Activated naive CD8-positive, alpha-beta T cell treated with anti-CD3 and anti-CD28 coated beads, Interleukin-2, amount 50 U/mL, for 24 hours (primary cell): Measurements from ENCODE around the gene GATB.

Experiments used
- ATAC-seq: fragments of 150-1000 bp; cut with Tn5 transposase; one replicate; pipeline ENCODE4 v1.10.0; 2021
- DNase-seq: peaks from one replicate; pipeline ENCODE4 v3.0.0; 2021
- H3K27ac Mint-ChIP-seq: one replicate; pipeline ENCODE4 v1.8.0; 2021; ENCODE audit warnings: mild to moderate bottlenecking, mixed read lengths
- H3K27me3 Mint-ChIP-seq: one replicate; pipeline ENCODE4 v1.8.0; 2021; ENCODE audit warnings: mixed read lengths
- H3K36me3 Mint-ChIP-seq: one replicate; pipeline ENCODE4 v1.8.0; 2021; ENCODE audit warnings: low read depth, mixed read lengths
- H3K4me1 Mint-ChIP-seq: one replicate; pipeline ENCODE4 v1.8.0; 2021; ENCODE audit warnings: mixed read lengths
- H3K4me3 Mint-ChIP-seq: one replicate; pipeline ENCODE4 v1.8.0; 2021; ENCODE audit warnings: mild to moderate bottlenecking, moderate library complexity, mixed read lengths
- H3K9me3 Mint-ChIP-seq: one replicate; pipeline ENCODE4 v1.8.0; 2021; ENCODE audit warnings: mixed read lengths

GATB gene

DNA sequence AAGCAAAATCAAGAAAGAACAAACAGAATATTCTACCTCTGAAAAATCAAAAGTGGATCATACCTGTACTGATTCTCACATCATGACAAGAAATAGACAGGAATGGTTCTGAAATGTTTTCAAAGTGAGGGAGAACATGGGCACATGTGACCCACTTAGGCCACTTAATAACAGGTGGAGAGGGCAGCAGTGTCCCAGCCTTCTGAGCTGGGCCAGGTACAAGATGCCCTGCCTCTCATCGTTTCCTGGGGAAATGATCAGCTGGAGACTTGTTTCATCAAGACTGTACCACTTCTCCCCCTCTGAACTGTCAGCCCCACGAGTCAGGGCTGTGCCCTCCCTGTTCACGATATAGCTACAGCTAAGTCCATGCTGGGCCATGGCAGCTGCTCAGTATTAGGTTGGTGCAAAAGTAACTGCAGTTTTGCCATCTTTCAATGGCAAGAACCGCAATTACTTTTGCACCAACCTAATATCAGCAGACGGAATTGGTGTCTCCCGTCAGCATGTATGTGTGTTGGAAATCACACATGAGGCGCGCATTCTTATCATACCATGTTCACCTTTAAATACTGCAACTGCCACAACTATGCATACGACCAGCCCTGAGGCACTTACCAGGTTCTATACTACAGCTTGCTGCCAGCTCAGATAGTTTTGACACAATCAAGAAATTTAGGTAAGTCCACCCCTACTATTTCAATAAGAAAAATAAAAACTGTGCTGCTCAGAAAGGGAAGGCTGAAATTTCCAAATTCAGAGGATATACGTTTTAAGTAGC is 71.4 kb downstream of the GATB start:
- Mint-ChIP-seq H3K4me3 (no peak overlapping the region), H3K4me1 (no peaks in the 10 kb centered on the region), H3K27me3 (no peaks in the 10 kb centered on the region), H3K36me3 (peaks cover 6% of the 10 kb centered on the region), H3K9me3 (no peaks in the 10 kb centered on the region), H3K27ac (no peak overlapping the region)
- DNase-seq (no peak), ATAC-seq (no peak)

- no peaks in the 10 kb centered on the region for H3K27me3 Mint-ChIP-seq
- DNase-seq, result no peak
- H3K36me3 Mint-ChIP-seq, result peaks cover 9% of the 10 kb centered on the region
- H3K4me3 Mint-ChIP-seq, result no peak overlapping the region
- no peak for ATAC-seq
- H3K4me1 Mint-ChIP-seq, result no peaks in the 10 kb centered on the region
- no peaks in the 10 kb centered on the region for H3K9me3 Mint-ChIP-seq
- H3K27ac Mint-ChIP-seq, result no peak overlapping the region
Observed at GRCh38 chr4:151688785-151689043, 72.1 kb downstream of the GATB start.

DNA sequence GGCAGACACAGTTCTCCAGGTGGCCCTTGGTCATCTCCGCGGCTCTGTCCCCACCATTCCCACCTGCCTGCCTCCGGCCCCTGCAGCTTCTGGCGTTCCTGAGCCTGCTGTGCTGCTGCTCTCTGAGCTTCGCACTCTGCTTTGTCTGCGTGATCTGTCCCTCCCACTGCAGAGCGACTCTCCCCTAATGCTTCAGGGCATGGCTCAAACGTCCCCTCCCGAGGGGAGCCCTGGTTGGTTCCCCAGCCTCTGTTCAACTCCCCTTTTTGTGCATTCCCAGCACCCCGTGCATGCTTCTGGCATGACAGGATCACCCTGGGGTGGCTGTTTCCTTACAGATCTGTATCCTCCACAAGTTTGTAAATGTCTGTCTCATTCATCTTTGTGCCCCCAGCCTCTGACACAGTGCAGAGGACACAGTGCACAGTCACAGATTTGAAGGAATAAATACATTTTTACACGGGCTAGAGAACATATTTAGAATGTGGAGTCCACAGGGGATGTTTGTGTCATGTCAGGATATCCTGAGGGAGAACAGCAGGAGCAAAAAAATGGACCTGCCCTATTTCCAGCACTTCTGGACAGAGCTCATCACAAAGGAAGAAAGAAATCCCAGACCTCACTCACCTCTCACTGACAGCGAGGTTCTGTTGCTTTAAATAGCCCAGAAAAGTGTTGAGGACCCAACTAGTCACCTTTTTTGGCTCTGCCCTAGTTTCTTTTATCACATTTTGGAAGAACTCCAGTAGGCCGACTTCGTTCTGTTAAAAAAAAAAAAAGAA is 72.6 kb downstream of the GATB start:
- Mint-ChIP-seq H3K4me1 (no peaks in the 10 kb centered on the region), H3K4me3 (no peak overlapping the region), H3K9me3 (no peaks in the 10 kb centered on the region), H3K27ac (no peak overlapping the region), H3K27me3 (no peaks in the 10 kb centered on the region), H3K36me3 (peaks cover 9% of the 10 kb centered on the region)
- ATAC-seq (no peak), DNase-seq (no peak)

DNA sequence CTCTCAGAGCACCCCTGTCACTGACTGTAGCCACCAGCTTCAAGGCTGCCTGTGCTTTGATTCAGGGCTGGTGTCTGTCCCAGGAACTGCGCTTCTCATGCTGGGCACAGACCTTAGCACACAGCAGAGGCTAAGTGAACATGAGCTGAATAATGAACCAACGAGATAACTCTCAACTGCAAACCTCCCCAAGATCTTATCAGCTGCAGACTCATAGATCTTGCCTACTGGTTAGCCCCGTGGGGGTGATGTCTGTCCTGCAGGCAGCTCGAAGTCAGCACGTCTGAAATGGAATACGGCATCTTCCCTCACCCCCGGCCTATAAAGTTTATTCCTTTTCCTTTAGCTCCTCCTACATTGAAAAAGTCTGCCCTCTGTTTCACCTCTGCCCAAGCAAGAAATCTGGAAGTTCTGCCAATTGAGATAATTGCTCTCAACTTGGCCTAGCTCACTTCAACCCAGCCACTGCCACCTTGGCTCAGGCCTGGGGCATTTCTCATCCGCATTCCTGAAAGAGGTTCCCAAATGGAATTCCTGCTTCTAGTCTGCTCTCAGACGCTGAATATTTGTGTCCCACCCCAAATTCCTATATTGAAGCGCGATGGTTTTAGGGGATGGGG is 73.7 kb downstream of the GATB start:
- no peak overlapping the region for H3K27ac Mint-ChIP-seq
- peaks cover 9% of the 10 kb centered on the region for H3K36me3 Mint-ChIP-seq
- no peaks in the 10 kb centered on the region for H3K9me3 Mint-ChIP-seq
- H3K4me3 Mint-ChIP-seq, result no peak overlapping the region
- no peaks in the 10 kb centered on the region for H3K4me1 Mint-ChIP-seq
- no peak for ATAC-seq
- DNase-seq, result no peak
- H3K27me3 Mint-ChIP-seq, result no peaks in the 10 kb centered on the region

GRCh38 chr4:151685303-151685702 is 75.5 kb downstream of the GATB start:
- Mint-ChIP-seq H3K36me3 (peaks cover 9% of the 10 kb centered on the region), H3K4me3 (no peak overlapping the region), H3K27ac (peak overlapping the region; percentile 14), H3K4me1 (no peaks in the 10 kb centered on the region), H3K27me3 (no peaks in the 10 kb centered on the region), H3K9me3 (no peaks in the 10 kb centered on the region)
- ATAC-seq, result no peak
- DNase-seq, result no peak

DNA sequence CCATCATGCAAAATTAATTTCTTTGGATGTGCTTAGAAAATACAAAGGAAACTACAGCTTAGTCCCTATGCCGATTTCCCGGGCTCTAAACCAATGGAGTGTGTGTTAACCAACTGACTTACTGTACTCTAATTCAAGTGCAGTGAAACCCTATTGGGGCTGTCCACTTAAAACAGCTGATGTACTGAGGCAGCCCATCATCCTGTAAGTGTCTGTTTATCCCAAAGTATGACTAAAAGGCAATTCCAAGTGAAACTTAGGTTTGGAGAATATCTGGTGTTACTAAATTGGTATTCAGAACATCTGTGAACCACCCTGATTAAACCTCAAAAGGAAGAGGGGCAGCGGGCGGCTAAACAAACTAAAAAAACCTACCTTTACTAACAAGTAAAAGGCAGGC is 79.7 kb downstream of the GATB start:
- Mint-ChIP-seq H3K9me3 (no peaks in the 10 kb centered on the region), H3K27ac (no peak overlapping the region), H3K4me1 (no peaks in the 10 kb centered on the region), H3K4me3 (no peak overlapping the region), H3K27me3 (no peaks in the 10 kb centered on the region), H3K36me3 (peaks cover 6% of the 10 kb centered on the region)
- DNase-seq (no peak), ATAC-seq (no peak)

DNA sequence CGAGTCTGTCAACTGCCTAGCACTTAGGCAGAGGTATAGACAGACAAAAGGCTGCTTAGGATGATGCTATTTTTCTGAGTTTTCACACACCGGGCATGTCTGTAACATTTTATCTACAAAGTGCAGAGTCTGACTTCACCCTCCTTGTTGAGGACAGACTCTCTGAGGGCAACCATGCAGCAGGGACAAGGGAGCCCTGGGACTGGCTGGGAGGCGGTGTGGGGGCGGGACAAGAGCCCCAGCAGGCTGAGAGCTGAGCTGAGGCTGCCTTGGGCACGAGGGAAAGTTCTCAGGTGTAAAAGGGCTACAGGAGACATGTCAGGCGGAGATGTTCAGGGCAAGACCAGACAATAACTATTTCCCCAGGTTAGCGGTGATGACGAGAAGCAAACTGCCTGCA is 81.6 kb downstream of the GATB start:
- Mint-ChIP-seq H3K27ac (no peak overlapping the region), H3K4me3 (no peak overlapping the region), H3K9me3 (no peaks in the 10 kb centered on the region), H3K4me1 (no peaks in the 10 kb centered on the region), H3K27me3 (no peaks in the 10 kb centered on the region), H3K36me3 (peaks cover 6% of the 10 kb centered on the region)
- ATAC-seq (no peak), DNase-seq (no peak)

- Mint-ChIP-seq H3K9me3 (no peaks in the 10 kb centered on the region), H3K36me3 (peaks cover 4% of the 10 kb centered on the region), H3K27me3 (no peaks in the 10 kb centered on the region), H3K4me3 (no peak overlapping the region), H3K4me1 (no peaks in the 10 kb centered on the region), H3K27ac (no peak overlapping the region)
- ATAC-seq (no peak), DNase-seq (no peak)
Observed at GRCh38 chr4:151678048-151678872, 82.5 kb downstream of the GATB start.

DNA sequence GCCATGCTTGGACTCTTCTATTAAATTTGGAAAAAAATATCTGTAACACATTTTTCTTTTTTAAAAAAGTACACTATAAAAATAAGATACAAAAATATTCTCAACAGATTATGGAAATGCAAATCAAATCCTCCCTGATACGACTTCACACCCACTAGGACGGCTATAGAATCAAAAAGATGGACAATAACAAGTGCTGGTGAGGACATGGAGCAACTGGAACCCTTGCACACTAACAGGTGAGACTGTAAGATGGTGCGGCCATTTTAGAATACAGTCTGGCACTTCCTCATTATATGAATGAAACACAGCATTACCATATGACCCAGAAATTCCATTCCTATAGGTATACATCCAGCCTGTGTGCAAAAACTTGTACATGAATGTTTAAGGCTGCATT is 83.6 kb downstream of the GATB start:
- Mint-ChIP-seq H3K9me3 (no peaks in the 10 kb centered on the region), H3K4me1 (no peaks in the 10 kb centered on the region), H3K4me3 (no peak overlapping the region), H3K36me3 (peaks cover 4% of the 10 kb centered on the region), H3K27me3 (no peaks in the 10 kb centered on the region), H3K27ac (no peak overlapping the region)
- ATAC-seq (no peak), DNase-seq (no peak)

GRCh38 chr4:151676301-151676700 is 84.5 kb downstream of the GATB start:
- no peaks in the 10 kb centered on the region for H3K9me3 Mint-ChIP-seq
- no peak overlapping the region for H3K27ac Mint-ChIP-seq
- no peak for ATAC-seq
- no peaks in the 10 kb centered on the region for H3K27me3 Mint-ChIP-seq
- H3K36me3 Mint-ChIP-seq, result peaks cover 4% of the 10 kb centered on the region
- H3K4me1 Mint-ChIP-seq, result no peaks in the 10 kb centered on the region
- DNase-seq, result no peak
- no peak overlapping the region for H3K4me3 Mint-ChIP-seq

- ATAC-seq (no peak), DNase-seq (no peak)
- H3K27ac Mint-ChIP-seq, result no peak overlapping the region
- H3K27me3 Mint-ChIP-seq, result no peaks in the 10 kb centered on the region
- H3K4me1 Mint-ChIP-seq, result no peaks in the 10 kb centered on the region
- H3K36me3 Mint-ChIP-seq, result peaks cover 4% of the 10 kb centered on the region
- H3K4me3 Mint-ChIP-seq, result no peak overlapping the region
- H3K9me3 Mint-ChIP-seq, result no peaks in the 10 kb centered on the region
Observed at GRCh38 chr4:151675411-151675971, 85.3 kb downstream of the GATB start.

DNA sequence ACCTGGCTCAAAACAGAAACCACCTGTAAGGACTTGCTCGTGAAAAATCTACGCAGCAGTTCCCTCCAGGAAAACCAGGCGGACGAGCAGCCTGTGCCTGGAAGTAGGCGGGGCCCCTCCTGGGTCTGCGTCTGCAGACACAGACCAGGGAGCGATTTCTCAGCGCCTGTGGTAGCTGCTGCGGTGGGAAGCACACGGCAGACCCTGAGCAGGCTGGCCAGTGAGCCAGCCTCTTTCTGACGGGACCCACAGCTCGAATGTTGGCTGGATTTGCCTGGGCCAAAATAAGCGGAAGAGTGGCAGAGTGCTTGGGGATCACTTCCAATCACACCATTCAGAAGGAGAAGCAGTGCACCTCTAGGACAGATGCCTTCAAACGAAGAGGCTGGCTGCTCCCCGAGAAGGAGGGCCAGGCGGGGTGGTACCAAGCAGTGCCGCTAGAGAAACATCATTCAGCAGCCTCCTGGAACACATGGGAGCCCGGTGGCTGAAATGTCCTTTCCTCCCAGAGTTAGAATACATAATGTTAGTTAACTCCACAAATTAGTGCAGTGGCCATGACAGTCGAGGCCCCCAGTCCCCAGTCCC is 85.9 kb downstream of the GATB start:
- Mint-ChIP-seq H3K4me1 (no peaks in the 10 kb centered on the region), H3K36me3 (peaks cover 4% of the 10 kb centered on the region), H3K27ac (no peak overlapping the region), H3K9me3 (no peaks in the 10 kb centered on the region), H3K4me3 (no peak overlapping the region), H3K27me3 (no peaks in the 10 kb centered on the region)
- ATAC-seq (no peak), DNase-seq (no peak)

DNA sequence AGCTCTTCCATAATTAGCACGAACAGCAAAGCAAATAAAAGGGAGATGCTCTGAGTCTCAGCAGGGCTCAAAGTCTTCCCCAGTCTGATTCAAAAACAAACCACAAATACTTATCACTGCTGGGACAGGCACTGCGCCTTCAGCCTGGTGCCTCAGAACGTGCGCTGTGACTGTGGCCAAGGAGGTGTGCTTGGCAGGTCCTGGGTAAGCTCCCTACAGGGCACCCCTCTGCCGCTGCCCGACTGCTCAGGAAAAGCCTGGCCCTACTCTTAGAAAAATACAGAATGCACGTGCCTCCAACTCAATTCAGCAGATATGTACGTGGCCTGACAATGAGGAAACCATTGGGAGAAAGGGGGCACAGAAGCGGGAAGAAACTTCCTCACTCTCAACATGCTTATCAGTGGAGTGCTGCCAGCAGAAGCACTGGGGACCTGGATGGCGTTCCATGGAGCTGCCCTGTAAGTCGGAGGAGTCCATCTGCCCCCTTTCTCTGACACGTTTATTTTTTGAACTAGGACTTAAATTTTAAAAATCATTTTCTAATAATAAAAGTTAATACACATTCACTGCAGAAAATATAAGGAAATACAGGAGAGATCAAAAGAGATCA is 86.8 kb downstream of the GATB start:
- H3K27me3 Mint-ChIP-seq, result no peaks in the 10 kb centered on the region
- ATAC-seq (no peak), DNase-seq (no peak)
- H3K4me3 Mint-ChIP-seq, result no peak overlapping the region
- no peaks in the 10 kb centered on the region for H3K9me3 Mint-ChIP-seq
- no peaks in the 10 kb centered on the region for H3K4me1 Mint-ChIP-seq
- H3K27ac Mint-ChIP-seq, result no peak overlapping the region
- H3K36me3 Mint-ChIP-seq, result peaks cover 4% of the 10 kb centered on the region

DNA sequence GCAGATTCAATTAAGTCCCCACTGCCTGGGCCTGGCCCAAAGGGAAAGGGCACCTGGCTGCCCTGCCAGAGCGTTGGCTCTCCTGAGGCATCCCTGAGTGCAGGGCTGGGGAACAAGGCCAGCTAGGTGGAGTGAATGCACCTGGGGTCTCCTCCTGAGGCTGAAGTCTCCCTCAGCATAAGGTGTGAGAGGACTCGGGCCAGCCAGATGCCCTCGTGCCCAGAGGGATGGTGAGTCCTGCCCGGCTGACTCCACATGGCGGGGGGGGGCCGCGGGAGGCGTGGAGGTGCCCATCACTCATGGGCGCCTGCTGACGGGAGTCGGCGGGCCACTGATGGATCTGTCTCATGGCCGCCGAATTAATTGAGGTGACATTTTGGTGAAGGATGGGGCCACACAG is 87.8 kb downstream of the GATB start:
- no peak for ATAC-seq
- Mint-ChIP-seq H3K27ac (no peak overlapping the region), H3K4me1 (no peaks in the 10 kb centered on the region), H3K27me3 (no peaks in the 10 kb centered on the region), H3K36me3 (peaks cover under 1% of the 10 kb centered on the region), H3K9me3 (no peaks in the 10 kb centered on the region), H3K4me3 (no peak overlapping the region)
- DNase-seq, result no peak
